OCI-LY7 (cell line): Measurements from ENCODE around the gene DDC. TPM values are rescaled to one million over a fixed set of nuclear protein-coding genes. Genes with fewer than 3 reads are reported as not detected.

ENCODE experiments used
- BruUV-seq: library from RNA; stranded (reverse); fragments of 400-500 nt; replicated peaks from 2 replicates; lab custom pipeline; 2021; lab: Mats Ljungman, UMichigan
- CTCF ChIA-PET: fragments of 300-600 bp; sonication (Branson Sonifier 250); formaldehyde crosslinking; loops from one replicate; lab custom pipeline; 2022; ENCODE audit warnings: antibody characterized with exemption; ENCODE audit not compliant: unreplicated experiment; lab: Charles Lee
- POLR2A ChIA-PET: fragments of 300-600 bp; sonication (Branson Sonifier 250); formaldehyde crosslinking; loops from one replicate; lab custom pipeline; 2022; ENCODE audit warnings: antibody characterized with exemption; lab: Charles Lee
- DNase-seq: peaks from one replicate; pipeline ENCODE4 v3.0.0-alpha.2; 2015; ENCODE audit warnings: low spot score
- H2AFZ ChIP-seq: fragments of 200-600 bp; sonication (generic), shearing (Covaris generic); 2 replicates; pipeline ENCODE4 v1.6.1; 2014; ENCODE audit warnings: mild to moderate bottlenecking, antibody characterized with exemption, low read length, moderate library complexity
- H3K27ac ChIP-seq: fragments of 200-600 bp; sonication (generic); 2 replicates; pipeline ENCODE4 v1.5.1; 2014; ENCODE audit warnings: mixed run types, low read depth, mild to moderate bottlenecking, moderate library complexity, low read length, inconsistent platforms; ENCODE audit not compliant: poor library complexity, severe bottlenecking
- H3K36me3 ChIP-seq: fragments of 200-600 bp; sonication (generic); 2 replicates; pipeline ENCODE4 v1.6.1; 2014; ENCODE audit warnings: mild to moderate bottlenecking, antibody characterized with exemption, low read length, moderate library complexity, mixed read lengths; ENCODE audit not compliant: insufficient read depth
- H3K4me1 ChIP-seq: fragments of 200-600 bp; sonication (generic); 2 replicates; pipeline ENCODE4 v1.5.1; 2014; ENCODE audit warnings: mild to moderate bottlenecking, low read length; ENCODE audit not compliant: insufficient read depth, poor library complexity, severe bottlenecking
- H3K4me2 ChIP-seq: fragments of 200-600 bp; sonication (generic); 2 replicates; pipeline ENCODE4 v1.6.1; 2014; ENCODE audit warnings: mild to moderate bottlenecking, low read length
- H3K4me3 ChIP-seq: fragments of 200-600 bp; sonication (generic); 2 replicates; pipeline ENCODE4 v1.5.1; 2014; ENCODE audit warnings: mild to moderate bottlenecking, low read depth, low read length; ENCODE audit not compliant: poor library complexity, severe bottlenecking
- H3K79me2 ChIP-seq: fragments of 200-600 bp; sonication (generic); 2 replicates; pipeline ENCODE4 v1.6.1; 2016; ENCODE audit warnings: low read depth, mild to moderate bottlenecking, low read length, moderate library complexity, mixed read lengths; ENCODE audit not compliant: insufficient read depth
- H3K9me2 ChIP-seq: fragments of 200-600 bp; sonication (generic); 2 replicates; pipeline ENCODE4 v1.6.1; 2016; ENCODE audit warnings: mild to moderate bottlenecking, low read length, mixed read lengths; ENCODE audit not compliant: insufficient read depth
- H3K9me3 ChIP-seq: fragments of 200-600 bp; sonication (generic); 2 replicates; pipeline ENCODE4 v1.6.1; 2014; ENCODE audit warnings: mild to moderate bottlenecking, mixed run types, low read length, mixed read lengths
- H4K20me1 ChIP-seq: fragments of 200-600 bp; sonication (generic); 2 replicates; pipeline ENCODE4 v1.6.1; 2014; ENCODE audit warnings: mild to moderate bottlenecking, antibody characterized with exemption, low read length, moderate library complexity, mixed read lengths; ENCODE audit not compliant: insufficient read depth
- EZH2phosphoT487 ChIP-seq: fragments of 200-600 bp; sonication (generic); IDR thresholded peaks from 2 replicates; pipeline ENCODE4 v1.6.1; 2018; ENCODE audit warnings: low read depth, borderline replicate concordance, mild to moderate bottlenecking, mixed run types, antibody characterized with exemption, low read length, moderate library complexity, mixed read lengths
- intact Hi-C: fragments of 100-400 bp; cut with micrococcal nuclease; formaldehyde crosslinking; loops from one replicate; pipeline ENCODE4 v1.10.0; 2022; ENCODE audit not compliant: unreplicated experiment
- total RNA-seq, 2 experiments: library from RNA; depleted of rRNA in 1 of 2; stranded (reverse); fragments of >200 nt in 1 of 2; shearing (Covaris generic) in 1 of 2; gene quantifications; 2 replicates each; pipeline ENCODE4 v1.2.3, GENCODE V29; 2014 to 2022
- TF ChIP-seq, protein P1 (sequence below): fragments of 200-600 bp; sonication (generic); conservative IDR thresholded peaks from 2 replicates; pipeline ENCODE4 v1.5.1; 2014; ENCODE audit warnings: mild to moderate bottlenecking, antibody characterized with exemption, low read length, moderate library complexity, mixed read lengths

DDC gene
- total RNA-seq, 2 experiments from 2014 or later: not detected

DNA sequence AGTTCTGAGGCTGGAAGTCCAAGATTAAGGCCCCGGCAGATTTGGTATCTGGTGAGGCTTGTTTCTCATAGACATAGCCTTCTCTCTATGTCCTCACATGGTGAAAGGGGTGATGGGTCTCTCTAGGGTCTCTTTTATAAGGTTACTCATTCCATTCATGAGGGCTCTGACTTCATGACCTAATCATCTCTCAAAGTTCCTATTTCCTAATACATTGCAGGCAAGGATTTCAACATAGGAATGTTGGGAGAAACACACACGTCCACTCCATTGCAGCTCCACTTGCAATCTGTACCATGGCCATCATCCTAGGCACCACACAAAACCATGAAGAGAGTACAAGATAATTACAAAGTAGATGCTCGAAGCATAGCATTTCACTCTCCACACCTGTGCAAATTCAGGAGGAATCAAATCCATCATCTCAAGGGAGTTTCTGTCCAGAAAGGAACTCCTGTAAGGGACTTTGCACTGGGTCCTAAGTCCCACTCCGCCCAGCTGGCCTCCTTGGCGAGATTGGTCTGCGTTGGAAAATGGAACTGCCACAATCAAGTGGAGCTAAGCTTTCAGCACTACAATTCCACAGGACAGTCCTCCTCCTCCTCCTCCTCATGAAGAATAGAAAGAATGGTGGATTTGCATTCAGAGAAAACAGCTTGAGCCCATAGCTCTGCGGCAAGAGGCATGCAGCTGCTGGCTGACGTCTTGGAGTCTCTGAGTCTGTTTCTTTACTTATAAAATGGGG is 8.8 kb downstream of the DDC start:
- no peak for DNase-seq
- ChIA-PET CTCF (no interaction called here), POLR2A (no interaction called here)
- intact Hi-C loops: no loop called here
- no peak overlapping the region for H2AFZ ChIP-seq
- no peaks in the 10 kb centered on the region for H3K9me3 ChIP-seq
- no peaks in the 10 kb centered on the region for H3K9me2 ChIP-seq
- no peaks in the 10 kb centered on the region for H3K79me2 ChIP-seq
- no peaks in the 10 kb centered on the region for H3K4me1 ChIP-seq
- H3K27ac ChIP-seq: no peak overlapping the region
- H3K4me2 ChIP-seq: no peak overlapping the region
- BruUV-seq: no TSS peak
- TF ChIP-seq, protein P1, sequence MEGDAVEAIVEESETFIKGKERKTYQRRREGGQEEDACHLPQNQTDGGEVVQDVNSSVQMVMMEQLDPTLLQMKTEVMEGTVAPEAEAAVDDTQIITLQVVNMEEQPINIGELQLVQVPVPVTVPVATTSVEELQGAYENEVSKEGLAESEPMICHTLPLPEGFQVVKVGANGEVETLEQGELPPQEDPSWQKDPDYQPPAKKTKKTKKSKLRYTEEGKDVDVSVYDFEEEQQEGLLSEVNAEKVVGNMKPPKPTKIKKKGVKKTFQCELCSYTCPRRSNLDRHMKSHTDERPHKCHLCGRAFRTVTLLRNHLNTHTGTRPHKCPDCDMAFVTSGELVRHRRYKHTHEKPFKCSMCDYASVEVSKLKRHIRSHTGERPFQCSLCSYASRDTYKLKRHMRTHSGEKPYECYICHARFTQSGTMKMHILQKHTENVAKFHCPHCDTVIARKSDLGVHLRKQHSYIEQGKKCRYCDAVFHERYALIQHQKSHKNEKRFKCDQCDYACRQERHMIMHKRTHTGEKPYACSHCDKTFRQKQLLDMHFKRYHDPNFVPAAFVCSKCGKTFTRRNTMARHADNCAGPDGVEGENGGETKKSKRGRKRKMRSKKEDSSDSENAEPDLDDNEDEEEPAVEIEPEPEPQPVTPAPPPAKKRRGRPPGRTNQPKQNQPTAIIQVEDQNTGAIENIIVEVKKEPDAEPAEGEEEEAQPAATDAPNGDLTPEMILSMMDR: no peak
- no peak for TF ChIP-seq EZH2phosphoT487
- no peak overlapping the region for H3K4me3 ChIP-seq
- H4K20me1 ChIP-seq: no peaks in the 10 kb centered on the region
- H3K36me3 ChIP-seq: no peaks in the 10 kb centered on the region

DNA sequence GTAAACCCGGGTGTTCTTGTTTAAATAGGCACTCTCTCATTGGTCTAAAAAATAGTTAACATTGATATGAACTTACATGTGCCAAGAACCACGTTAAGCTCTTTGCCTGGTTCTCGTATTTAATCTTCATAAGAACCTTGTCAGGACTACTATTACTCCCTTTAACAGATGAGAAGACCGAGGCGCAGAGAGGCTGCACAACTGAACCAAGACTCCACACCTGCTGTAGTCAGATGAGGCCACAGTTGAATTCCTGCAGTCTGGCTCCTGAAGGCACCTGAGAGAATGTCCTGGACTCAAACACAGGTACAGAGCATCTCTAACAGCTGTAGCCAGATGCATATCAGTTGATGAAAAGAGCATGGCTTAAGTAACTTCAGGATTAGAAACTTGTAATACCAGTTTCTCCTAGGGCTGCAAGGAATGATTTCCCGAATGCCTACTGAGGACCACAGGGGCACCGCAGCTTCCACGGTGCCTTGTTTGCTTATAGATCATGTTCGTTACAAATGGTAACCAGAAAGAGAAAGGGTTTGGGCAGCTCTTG is 9.5 kb downstream of the DDC start:
- no peak overlapping the region for H3K27ac ChIP-seq
- BruUV-seq: no TSS peak
- H3K9me2 ChIP-seq: no peaks in the 10 kb centered on the region
- no peak for DNase-seq
- intact Hi-C loops: no loop called here
- H3K79me2 ChIP-seq: no peaks in the 10 kb centered on the region
- H3K4me2 ChIP-seq: no peak overlapping the region
- CTCF ChIA-PET: no interaction called here
- H3K4me1 ChIP-seq: no peaks in the 10 kb centered on the region
- no peaks in the 10 kb centered on the region for H4K20me1 ChIP-seq
- H3K36me3 ChIP-seq: no peaks in the 10 kb centered on the region
- no peak overlapping the region for H3K4me3 ChIP-seq
- POLR2A ChIA-PET: no interaction called here
- H3K9me3 ChIP-seq: no peaks in the 10 kb centered on the region
- no peak overlapping the region for H2AFZ ChIP-seq
- TF ChIP-seq, protein P1: no peak
- no peak for TF ChIP-seq EZH2phosphoT487
